ENCODE data around the gene PTCH2.

Gene PTCH2

GRCh38 chr1:44828003-44828651, 14.9 kb downstream of the PTCH2 start:
- TF ChIP-seq, protein P1, sequence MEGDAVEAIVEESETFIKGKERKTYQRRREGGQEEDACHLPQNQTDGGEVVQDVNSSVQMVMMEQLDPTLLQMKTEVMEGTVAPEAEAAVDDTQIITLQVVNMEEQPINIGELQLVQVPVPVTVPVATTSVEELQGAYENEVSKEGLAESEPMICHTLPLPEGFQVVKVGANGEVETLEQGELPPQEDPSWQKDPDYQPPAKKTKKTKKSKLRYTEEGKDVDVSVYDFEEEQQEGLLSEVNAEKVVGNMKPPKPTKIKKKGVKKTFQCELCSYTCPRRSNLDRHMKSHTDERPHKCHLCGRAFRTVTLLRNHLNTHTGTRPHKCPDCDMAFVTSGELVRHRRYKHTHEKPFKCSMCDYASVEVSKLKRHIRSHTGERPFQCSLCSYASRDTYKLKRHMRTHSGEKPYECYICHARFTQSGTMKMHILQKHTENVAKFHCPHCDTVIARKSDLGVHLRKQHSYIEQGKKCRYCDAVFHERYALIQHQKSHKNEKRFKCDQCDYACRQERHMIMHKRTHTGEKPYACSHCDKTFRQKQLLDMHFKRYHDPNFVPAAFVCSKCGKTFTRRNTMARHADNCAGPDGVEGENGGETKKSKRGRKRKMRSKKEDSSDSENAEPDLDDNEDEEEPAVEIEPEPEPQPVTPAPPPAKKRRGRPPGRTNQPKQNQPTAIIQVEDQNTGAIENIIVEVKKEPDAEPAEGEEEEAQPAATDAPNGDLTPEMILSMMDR (IDR thresholded peaks at IDR 0.05) = no peak

DNA sequence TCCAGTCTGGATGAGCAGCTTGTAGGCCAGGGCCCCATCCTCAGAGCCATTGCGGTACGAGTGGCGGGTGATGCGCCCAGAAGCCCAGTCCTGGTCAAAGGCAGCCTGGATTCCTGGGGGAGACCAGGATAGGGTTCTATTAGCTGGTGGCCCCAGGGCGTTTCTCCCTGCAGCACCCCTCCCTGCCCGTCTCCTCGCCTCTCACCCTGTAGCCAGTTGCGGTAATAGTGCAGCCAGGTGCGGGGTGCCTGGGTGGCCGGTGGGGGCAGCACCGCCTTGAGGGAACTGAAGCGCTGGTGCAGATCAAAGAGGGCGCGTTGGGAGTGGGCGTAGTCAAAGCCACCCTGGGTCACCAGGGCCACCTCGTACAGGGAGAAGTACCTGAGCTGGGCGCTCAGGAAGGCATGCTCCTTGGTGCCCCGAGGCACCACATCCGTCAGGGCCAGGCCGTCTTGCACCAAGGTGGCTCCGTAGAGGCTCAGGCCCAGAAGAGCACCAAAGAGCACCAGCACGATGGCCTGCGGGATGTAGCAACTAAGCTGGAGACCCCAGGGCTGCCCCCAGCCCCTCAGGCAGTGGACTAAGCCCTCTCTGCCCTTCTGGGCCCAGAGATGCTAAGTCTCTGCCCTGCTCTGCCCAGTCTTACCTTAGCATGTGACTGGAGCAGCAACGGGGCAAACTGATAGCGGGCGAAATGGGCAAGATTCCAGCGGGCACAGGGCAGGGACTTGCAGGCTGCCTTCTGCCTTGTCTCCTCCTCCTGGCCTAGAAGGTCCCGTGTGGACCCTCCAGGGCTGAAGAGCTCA, 15.7 kb downstream of the PTCH2 start:
- TF ChIP-seq, protein P1 (IDR thresholded peaks at IDR 0.05) = no peak

DNA sequence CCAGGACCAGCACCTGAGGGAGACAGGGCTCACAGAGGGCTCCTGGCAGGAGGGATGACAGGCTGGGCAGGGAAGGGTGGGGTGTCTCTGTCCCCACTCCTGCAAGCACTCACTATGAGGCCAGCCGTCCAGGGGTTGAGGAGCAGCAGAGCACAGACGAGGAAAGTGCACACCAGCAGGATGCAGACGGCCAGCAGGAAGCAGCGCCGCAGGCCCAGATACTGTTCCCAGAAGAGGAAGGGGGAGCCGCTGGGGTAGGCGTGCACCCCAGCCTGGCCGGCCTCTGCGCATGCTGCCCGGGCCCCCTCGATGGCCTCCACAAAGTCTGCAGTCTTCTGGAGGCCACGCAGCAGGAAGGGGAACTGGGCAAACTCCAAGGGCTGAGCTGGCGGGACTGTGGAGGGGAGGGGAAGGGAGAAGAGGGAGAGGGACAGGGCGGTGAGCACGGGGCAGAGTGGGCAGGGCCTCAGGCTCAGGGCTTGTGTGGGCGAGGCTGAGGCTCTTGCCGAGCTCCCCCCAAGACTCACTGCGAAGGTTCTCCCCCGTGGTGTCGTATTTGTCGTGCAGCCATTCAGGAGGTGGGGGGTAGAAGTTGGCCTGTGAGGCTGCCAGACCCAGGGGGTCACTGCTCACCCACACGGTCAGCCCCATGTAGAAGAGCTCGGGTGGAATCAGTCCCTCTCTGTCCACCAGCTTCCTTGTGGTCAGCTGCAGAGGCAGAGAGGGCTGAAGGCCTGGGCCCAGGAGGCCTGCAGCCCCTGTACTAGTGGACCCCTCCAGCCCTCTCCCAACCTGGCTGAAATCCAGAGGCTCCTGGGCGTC, 16.5 kb downstream of the PTCH2 start:
- TF ChIP-seq, protein P1 (IDR thresholded peaks at IDR 0.05) = no peak

- TF ChIP-seq, protein P1 (IDR thresholded peaks at IDR 0.05) = no peak
Measured at GRCh38 chr1:44822981-44823451, 20.0 kb downstream of the PTCH2 start.

- TF ChIP-seq, protein P1 (IDR thresholded peaks at IDR 0.05) = no peak
Measured at GRCh38 chr1:44822131-44822701, 20.8 kb downstream of the PTCH2 start.

- TF ChIP-seq, protein P1 (IDR thresholded peaks at IDR 0.05) = no peak
Measured at GRCh38 chr1:44821240-44821715, 21.8 kb downstream of the PTCH2 start.
